NB4 (cell line): ENCODE measurements around the gene ACKR4.
"Not testable (repeated sequence)": the region's sequence is repeated elsewhere in the genome, so short reads cannot be mapped to it uniquely, and the experiment has no call there.

Experiments used
- DNase-seq: peaks from one replicate; pipeline ENCODE4 v3.0.0; 2010; ENCODE audit warnings: low read depth
- H3K4me3 ChIP-seq: one replicate; pipeline ENCODE4 v1.5.1; 2011; ENCODE audit warnings: mild to moderate bottlenecking, low read depth, low read length, moderate library complexity
- CTCF ChIP-seq: IDR thresholded peaks from one replicate; pipeline ENCODE4 v1.5.1; 2012; ENCODE audit warnings: low read depth, low read length
- MAX ChIP-seq: IDR thresholded peaks from 2 replicates; pipeline ENCODE4 v1.6.1; 2011; ENCODE audit warnings: low read depth, low read length
- MYC ChIP-seq: IDR thresholded peaks from 2 replicates; pipeline ENCODE4 v1.6.1; 2011; ENCODE audit warnings: low read depth, low read length
- POLR2A ChIP-seq: IDR thresholded peaks from 2 replicates; pipeline ENCODE4 v1.6.1; 2011; ENCODE audit warnings: mild to moderate bottlenecking; ENCODE audit not compliant: insufficient read length; ENCODE audit errors: extremely low read depth

ACKR4 gene

GRCh38 chr3:132635052-132635451, 38.0 kb downstream of the ACKR4 start:
- DNase-seq, result no peak
- TF ChIP-seq CTCF, result no peak
- TF ChIP-seq POLR2A, result no peak
- no peak for TF ChIP-seq MAX
- no peak for TF ChIP-seq MYC
- no peak overlapping the region for H3K4me3 ChIP-seq

- no peak for DNase-seq
- no peak for TF ChIP-seq MYC
- TF ChIP-seq MAX, result no peak
- TF ChIP-seq CTCF, result no peak
- no peak for TF ChIP-seq POLR2A
- H3K4me3 ChIP-seq, result no peak overlapping the region
Measured at GRCh38 chr3:132637590-132637989, 40.5 kb downstream of the ACKR4 start.

GRCh38 chr3:132638706-132639105, 41.6 kb downstream of the ACKR4 start:
- H3K4me3 ChIP-seq, result no peak overlapping the region
- DNase-seq, result no peak
- no peak for TF ChIP-seq CTCF
- no peak for TF ChIP-seq MYC
- TF ChIP-seq MAX, result no peak
- no peak for TF ChIP-seq POLR2A

- DNase-seq, H3K4me3 ChIP-seq: not testable (repeated sequence)
Measured at GRCh38 chr3:132641427-132641826, 44.4 kb downstream of the ACKR4 start.

- peak; percentile 56 for DNase-seq
Measured at GRCh38 chr3:132641837-132642538, 44.9 kb downstream of the ACKR4 start.

GRCh38 chr3:132642539-132642847, 45.4 kb downstream of the ACKR4 start:
- TF ChIP-seq POLR2A (no peak), MAX (no peak), MYC (no peak), CTCF (no peak)
- DNase-seq, result no peak

More at GRCh38 chr3:132641837-132642538, 44.9 kb downstream of the ACKR4 start:
- H3K4me3 ChIP-seq, result no peak overlapping the region
- TF ChIP-seq POLR2A, result no peak
- TF ChIP-seq MAX, result no peak
- no peak for TF ChIP-seq MYC
- no peak for TF ChIP-seq CTCF

More at GRCh38 chr3:132642539-132642847, 45.4 kb downstream of the ACKR4 start:
- H3K4me3 ChIP-seq, result no peak overlapping the region
